ENCODE measurements around the gene FAM117B. TPM values are rescaled to one million over a fixed set of nuclear protein-coding genes. Genes with fewer than 3 reads are reported as not detected.

The FAM117B gene
- total RNA-seq, 1 experiment from 2014 or later = 9.1 TPM

GRCh38 chr2:202716114-202716718 lies 81.4 kb downstream of the FAM117B start:
- Histone ChIP-seq H3K27me3 (ENCODE audit: insufficient read depth, low read length) (no peaks in the 10 kb centered on the region), H3K79me2 (ENCODE audit: insufficient read depth, low read length) (no peaks in the 10 kb centered on the region), H2AFZ (ENCODE audit: low read depth, low read length, poor library complexity, severe bottlenecking) (no peak overlapping the region), H3K4me3 (replicated peaks in 1 of 2; ENCODE audit: low read depth in 1 of 2, low read length in 2 of 2) (no peak overlapping the region), H3K9me2 (ENCODE audit: insufficient read depth) (no peaks in the 10 kb centered on the region), H4K20me1 (ENCODE audit: insufficient read depth) (no peaks in the 10 kb centered on the region), H3K9me3 (ENCODE audit: control insufficient read depth in 1 of 2, insufficient read depth in 1 of 2, low read depth in 1 of 2, low read length in 2 of 2) (no peaks in the 10 kb centered on the region; a peak in 1 of 4 replicates), H3K27ac (ENCODE audit: low read depth, low read length) (no peak overlapping the region), H3K9ac (ENCODE audit: low read length) (no peak overlapping the region), H3K4me1 (ENCODE audit: control insufficient read depth in 1 of 2, insufficient read depth in 2 of 2, low read length in 2 of 2) (peaks cover 10 to 15% of the 10 kb centered on the region in 2 experiments), H3K36me3 (ENCODE audit: control insufficient read depth in 1 of 2, insufficient read depth in 2 of 2, low read length in 2 of 2) (no peaks in the 10 kb centered on the region), H3K4me2 (ENCODE audit: low read length) (no peak overlapping the region)
- intact Hi-C loops (cut with micrococcal nuclease) = no loop called here
- BruUV-seq (replicated peaks) = no TSS peak
- TF ChIP-seq CBX3 (IDR thresholded peaks at IDR 0.05; ENCODE audit: low read depth) (no peak), CEBPB (IDR thresholded peaks at IDR 0.05; ENCODE audit: low read depth) (no peak), SRF (IDR thresholded peaks at IDR 0.05; ENCODE audit: low read depth) (no peak), REST (IDR thresholded peaks at IDR 0.05; ENCODE audit: low read depth) (no peak), ZNF274 (IDR thresholded peaks at IDR 0.05; ENCODE audit: low read depth, low read length) (no peak), TCF7L2 (IDR thresholded peaks at IDR 0.05; ENCODE audit: borderline replicate concordance, extremely low read depth, insufficient read depth, insufficient read length) (no peak), ATF3 (IDR thresholded peaks at IDR 0.05) (no peak), RAD21 (IDR thresholded peaks at IDR 0.05; ENCODE audit: low read depth) (no peak), ZFX (IDR thresholded peaks at IDR 0.05) (no peak), ELF1 (IDR thresholded peaks at IDR 0.05; ENCODE audit: borderline replicate concordance, low read depth) (no peak), EZH2 (IDR thresholded peaks at IDR 0.05) (no peak), ZBTB33 (IDR thresholded peaks at IDR 0.05; ENCODE audit: extremely low read depth, insufficient replicate concordance, low read length) (no peak), SP1 (IDR thresholded peaks at IDR 0.05; ENCODE audit: low read depth) (no peak), EGR1 (IDR thresholded peaks at IDR 0.05; ENCODE audit: low read depth) (no peak), MAX (IDR thresholded peaks at IDR 0.05) (no peak), YY1 (IDR thresholded peaks at IDR 0.05; ENCODE audit: extremely low read depth, insufficient replicate concordance, low read depth, low read length) (no peak)
- ATAC-seq = no peak
- POLR2A ChIA-PET = no interaction called here
- RAD21 ChIA-PET (ENCODE audit: low non-redundant PET in 1 of 2, low total read pairs in 2 of 2, uncharacterized antibody in 2 of 2, unreplicated experiment in 2 of 2) = no interaction called here
- no peak for DNase-seq (ENCODE audit: low read depth, low spot score)
- CTCF ChIA-PET = no interaction called here
